NCI-H1105 (cell line): ENCODE results near the gene KCNJ10.
"Not testable (repeated sequence)": the region's sequence is repeated elsewhere in the genome, so short reads cannot be mapped to it uniquely, and the experiment has no call there.

Experiments used
- DNase-seq: peaks from one replicate; lab custom pipeline; 2025; lab: John Stamatoyannopoulos, UW

The KCNJ10 gene

GRCh38 chr1:160069460-160070231 lies at the start of gene KCNJ10:
KCNJ10 (minus strand) TSS chr1:160070160; CDS start chr1:160042532, 27,628 bp downstream.
- no peak for DNase-seq

- DNase-seq, result no peak
Measured at GRCh38 chr1:160118928-160119327, 49.0 kb upstream of the KCNJ10 start.

GRCh38 chr1:160117709-160118183 lies 47.8 kb upstream of the KCNJ10 start:
- DNase-seq, result no peak

- DNase-seq, result no peak
Measured at GRCh38 chr1:160117300-160117699, 47.3 kb upstream of the KCNJ10 start.

GRCh38 chr1:160116283-160117147 lies 46.6 kb upstream of the KCNJ10 start:
- no peak for DNase-seq

GRCh38 chr1:160115545-160116282 lies 45.8 kb upstream of the KCNJ10 start, which contains the start of gene ATP1A2:
ATP1A2 (plus strand) TSS chr1:160115759; CDS start chr1:160115862, 103 bp downstream.
- DNase-seq, result no peak

GRCh38 chr1:160114085-160114484 lies 44.1 kb upstream of the KCNJ10 start:
- no peak for DNase-seq

- no peak for DNase-seq
Measured at GRCh38 chr1:160113407-160113806, 43.4 kb upstream of the KCNJ10 start.

- DNase-seq, result no peak
Measured at GRCh38 chr1:160112357-160112756, 42.4 kb upstream of the KCNJ10 start.

GRCh38 chr1:160111462-160111861 lies 41.5 kb upstream of the KCNJ10 start:
- DNase-seq, result not testable (repeated sequence)

- no peak for DNase-seq
Measured at GRCh38 chr1:160109686-160110085, 39.7 kb upstream of the KCNJ10 start.

- no peak for DNase-seq
Measured at GRCh38 chr1:160108888-160109662, 39.1 kb upstream of the KCNJ10 start.

- DNase-seq, result no peak
Measured at GRCh38 chr1:160107512-160107911, 37.6 kb upstream of the KCNJ10 start.

GRCh38 chr1:160105155-160105554 lies 35.2 kb upstream of the KCNJ10 start:
- no peak for DNase-seq

GRCh38 chr1:160104486-160104885 lies 34.5 kb upstream of the KCNJ10 start:
- no peak for DNase-seq

GRCh38 chr1:160103658-160104408 lies 33.9 kb upstream of the KCNJ10 start:
- no peak for DNase-seq

- DNase-seq, result no peak
Measured at GRCh38 chr1:160101717-160102522, 32.0 kb upstream of the KCNJ10 start.

GRCh38 chr1:160101037-160101716 lies 31.2 kb upstream of the KCNJ10 start:
- peak; percentile 78 for DNase-seq

- DNase-seq, result no peak
Measured at GRCh38 chr1:160099716-160100375, 29.9 kb upstream of the KCNJ10 start.
